ENCODE data around the gene TBX18. TPM values are rescaled to one million over a fixed set of nuclear protein-coding genes. Genes with fewer than 3 reads are reported as not detected.

The TBX18 gene
- total RNA-seq, 5 donors from 2014 or later (not counting 1 experiment from before 2014, with no cell fraction given), result not detected

DNA sequence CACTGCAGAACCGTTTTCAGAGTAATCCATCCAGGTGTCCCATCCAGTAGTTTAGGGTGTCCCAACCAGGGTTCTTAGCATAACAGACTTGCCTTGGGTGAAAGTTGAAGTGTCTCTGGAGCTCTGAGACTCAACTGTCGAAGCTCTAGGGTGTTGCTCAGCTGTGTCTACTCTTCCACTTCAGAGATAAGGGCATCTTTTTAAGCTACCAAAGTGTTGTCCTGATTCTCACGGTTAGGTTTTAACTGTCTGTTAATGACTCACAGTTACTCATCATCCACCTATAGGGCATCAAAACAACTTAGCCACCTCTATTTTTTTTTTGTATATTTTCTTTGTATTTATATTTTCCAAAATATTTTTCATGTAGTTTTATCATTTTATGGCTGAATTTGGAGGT, 36.9 kb upstream of the TBX18 start:
- Histone ChIP-seq H3K36me3 (ENCODE audit: control insufficient read depth in 2 of 2, extremely low read depth in 1 of 2, insufficient read depth in 1 of 2, low read length in 1 of 2) (no peaks in the 10 kb centered on the region), H3K4me3 (ENCODE audit: control insufficient read depth in 1 of 2, extremely low read depth in 1 of 2, low read length in 1 of 2) (no peak overlapping the region), H3K4me1 (ENCODE audit: control insufficient read depth in 1 of 2, extremely low read depth in 1 of 2, insufficient read depth in 2 of 2, low read length in 2 of 2) (no peaks in the 10 kb centered on the region), H3K27ac (ENCODE audit: low read length) (no peak overlapping the region), H3K27me3 (replicated peaks in 1 of 2; ENCODE audit: control insufficient read depth in 2 of 2, extremely low read depth in 1 of 2, insufficient read depth in 2 of 2, low read length in 1 of 2) (no peaks in the 10 kb centered on the region), H3K9me3 (no peaks in the 10 kb centered on the region)
- no peak for ATAC-seq (replicated peaks in 1 of 4)
- Mint-ChIP-seq H3K36me3 (no peaks in the 10 kb centered on the region), H3K27ac (no peak overlapping the region), H3K4me1 (no peaks in the 10 kb centered on the region), H3K4me3 (no peak overlapping the region), H3K9me3 (peaks cover 7 to 18% (median 12%) of the 10 kb centered on the region in 3 donors), H3K27me3 (no peaks in the 10 kb centered on the region)
- WGBS (ENCODE audit: insufficient coverage), result 40% methylated on average over 2 of the region's 3 CpGs
- POLR2A ChIA-PET, result no interaction called here
- DNase-seq, result no peak
- CTCF ChIA-PET, result no interaction called here

DNA sequence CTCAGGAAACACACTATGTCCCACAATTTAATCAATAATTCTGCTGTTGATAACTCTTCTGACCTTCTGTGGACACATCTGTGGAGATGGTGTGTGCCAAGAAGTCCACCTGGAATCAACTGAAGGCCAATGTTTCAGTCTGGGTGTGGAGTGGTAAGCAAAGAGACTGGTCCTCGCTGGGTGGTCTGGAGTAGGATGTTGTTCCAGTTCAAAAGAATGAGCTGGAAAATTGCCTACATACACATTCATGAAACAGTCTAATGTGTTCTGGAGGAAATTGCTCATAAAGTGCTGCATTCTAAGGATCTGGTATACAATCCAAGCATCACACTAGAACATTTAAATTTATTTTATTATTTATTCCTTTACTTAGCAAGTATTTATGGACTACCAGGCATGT, 33.9 kb upstream of the TBX18 start:
- ATAC-seq (replicated peaks in 1 of 4), result no peak
- Histone ChIP-seq H3K4me3 (ENCODE audit: control insufficient read depth in 1 of 2, extremely low read depth in 1 of 2, low read length in 1 of 2) (no peak overlapping the region), H3K27me3 (replicated peaks in 1 of 2; ENCODE audit: control insufficient read depth in 2 of 2, extremely low read depth in 1 of 2, insufficient read depth in 2 of 2, low read length in 1 of 2) (no peaks in the 10 kb centered on the region), H3K4me1 (ENCODE audit: control insufficient read depth in 1 of 2, extremely low read depth in 1 of 2, insufficient read depth in 2 of 2, low read length in 2 of 2) (no peaks in the 10 kb centered on the region), H3K9me3 (no peaks in the 10 kb centered on the region), H3K36me3 (ENCODE audit: control insufficient read depth in 2 of 2, extremely low read depth in 1 of 2, insufficient read depth in 1 of 2, low read length in 1 of 2) (no peaks in the 10 kb centered on the region), H3K27ac (ENCODE audit: low read length) (no peak overlapping the region)
- ChIA-PET POLR2A (no interaction called here), CTCF (no interaction called here)
- no peak for DNase-seq
- no peaks in the 10 kb centered on the region for H3K4me1 Mint-ChIP-seq
- no peak overlapping the region for H3K27ac Mint-ChIP-seq
- no peak overlapping the region for H3K4me3 Mint-ChIP-seq
- H3K27me3 Mint-ChIP-seq, result no peaks in the 10 kb centered on the region
- WGBS (ENCODE audit: insufficient coverage), result no CpG with 5 or more reads among the region's 1 CpG
- peaks cover 7 to 23% (median 20%) of the 10 kb centered on the region in 3 donors for H3K9me3 Mint-ChIP-seq
- no peaks in the 10 kb centered on the region for H3K36me3 Mint-ChIP-seq

DNA sequence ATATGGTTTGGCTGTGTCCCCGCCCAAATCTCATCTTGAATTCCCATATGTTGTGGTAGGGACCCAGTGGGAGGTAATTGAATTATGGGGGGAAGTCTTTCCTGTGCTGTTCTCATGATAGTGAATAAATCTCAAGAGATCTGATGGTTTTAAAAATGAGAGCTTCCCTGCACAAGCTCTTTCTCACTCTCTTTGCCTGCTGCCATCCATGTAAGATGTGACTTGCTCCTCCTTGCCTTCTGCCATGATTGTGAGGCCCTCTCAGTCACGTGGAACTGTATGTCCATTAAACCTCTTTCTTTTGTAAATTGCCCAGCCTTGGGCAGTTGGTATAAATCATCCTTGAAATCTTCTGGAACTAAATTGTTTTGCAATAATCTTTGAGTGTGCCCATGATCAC, 31.9 kb upstream of the TBX18 start:
- Mint-ChIP-seq H3K4me1 (no peaks in the 10 kb centered on the region), H3K27ac (no peak overlapping the region), H3K27me3 (no peaks in the 10 kb centered on the region), H3K36me3 (no peaks in the 10 kb centered on the region), H3K4me3 (no peak overlapping the region), H3K9me3 (peaks cover 9 to 23% (median 20%) of the 10 kb centered on the region in 3 donors)
- Histone ChIP-seq H3K4me3 (ENCODE audit: control insufficient read depth in 1 of 2, extremely low read depth in 1 of 2, low read length in 1 of 2) (no peak overlapping the region), H3K9me3 (no peaks in the 10 kb centered on the region), H3K27me3 (replicated peaks in 1 of 2; ENCODE audit: control insufficient read depth in 2 of 2, extremely low read depth in 1 of 2, insufficient read depth in 2 of 2, low read length in 1 of 2) (no peaks in the 10 kb centered on the region), H3K4me1 (ENCODE audit: control insufficient read depth in 1 of 2, extremely low read depth in 1 of 2, insufficient read depth in 2 of 2, low read length in 2 of 2) (no peaks in the 10 kb centered on the region), H3K27ac (ENCODE audit: low read length) (no peak overlapping the region), H3K36me3 (ENCODE audit: control insufficient read depth in 2 of 2, extremely low read depth in 1 of 2, insufficient read depth in 1 of 2, low read length in 1 of 2) (no peaks in the 10 kb centered on the region)
- no CpG with 5 or more reads among the region's 2 CpGs for WGBS (ENCODE audit: insufficient coverage)
- DNase-seq (no peak), ATAC-seq (replicated peaks in 1 of 4) (no peak)
- POLR2A ChIA-PET, result no interaction called here
- CTCF ChIA-PET, result no interaction called here

DNA sequence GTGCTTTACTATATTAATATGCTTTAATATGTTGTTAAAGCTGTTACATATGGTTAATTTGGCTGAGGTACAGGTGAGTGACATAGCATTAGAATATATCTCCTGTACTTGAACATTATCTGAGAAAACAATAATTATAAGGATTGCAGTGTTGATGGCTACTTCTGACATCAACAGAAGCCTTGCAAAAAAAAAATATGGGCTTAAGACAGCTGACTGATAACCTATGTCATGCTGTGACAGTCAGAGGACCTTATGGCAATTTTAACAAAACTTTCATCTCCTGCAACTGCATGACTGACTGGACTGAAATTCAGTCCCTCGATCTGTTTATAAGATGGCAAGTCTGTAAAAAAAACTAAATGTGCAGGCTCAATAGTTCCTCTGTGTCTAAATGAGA, 27.5 kb upstream of the TBX18 start:
- no CpG with 5 or more reads among the region's 1 CpG for WGBS (ENCODE audit: insufficient coverage)
- Histone ChIP-seq H3K36me3 (ENCODE audit: control insufficient read depth in 2 of 2, extremely low read depth in 1 of 2, insufficient read depth in 1 of 2, low read length in 1 of 2) (no peaks in the 10 kb centered on the region), H3K4me3 (ENCODE audit: control insufficient read depth in 1 of 2, extremely low read depth in 1 of 2, low read length in 1 of 2) (no peak overlapping the region), H3K4me1 (ENCODE audit: control insufficient read depth in 1 of 2, extremely low read depth in 1 of 2, insufficient read depth in 2 of 2, low read length in 2 of 2) (no peaks in the 10 kb centered on the region), H3K9me3 (no peaks in the 10 kb centered on the region), H3K27ac (ENCODE audit: low read length) (no peak overlapping the region), H3K27me3 (replicated peaks in 1 of 2; ENCODE audit: control insufficient read depth in 2 of 2, extremely low read depth in 1 of 2, insufficient read depth in 2 of 2, low read length in 1 of 2) (no peaks in the 10 kb centered on the region)
- no peak overlapping the region for H3K4me3 Mint-ChIP-seq
- H3K4me1 Mint-ChIP-seq, result no peaks in the 10 kb centered on the region
- ChIA-PET POLR2A (no interaction called here), CTCF (no interaction called here)
- no peaks in the 10 kb centered on the region for H3K36me3 Mint-ChIP-seq
- DNase-seq (no peak), ATAC-seq (replicated peaks in 1 of 4) (no peak)
- H3K27ac Mint-ChIP-seq, result no peak overlapping the region
- H3K9me3 Mint-ChIP-seq, result peaks cover 8 to 20% (median 14%) of the 10 kb centered on the region in 3 donors
- H3K27me3 Mint-ChIP-seq, result no peaks in the 10 kb centered on the region

DNA sequence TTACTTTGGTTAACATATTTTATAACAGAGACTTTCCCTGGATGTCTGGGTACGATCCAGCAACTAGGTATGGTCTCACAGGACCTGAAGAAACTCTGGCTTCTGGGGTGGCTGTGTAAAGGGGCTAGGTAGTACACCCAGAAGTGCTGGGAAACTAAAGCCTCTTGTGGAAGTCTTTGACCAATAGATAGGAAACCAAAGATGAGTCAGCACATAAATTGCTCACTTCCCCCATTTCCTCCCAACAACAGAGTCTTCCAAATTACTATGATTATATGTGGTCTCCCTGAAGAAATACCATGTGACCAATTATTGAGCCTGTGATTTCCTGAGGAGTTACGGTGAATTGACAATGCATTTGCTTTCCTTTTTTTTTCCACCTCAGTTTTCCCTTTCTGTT, 26.8 kb upstream of the TBX18 start:
- Mint-ChIP-seq H3K36me3 (no peaks in the 10 kb centered on the region), H3K9me3 (peaks cover 2 to 14% (median 7%) of the 10 kb centered on the region in 3 donors), H3K27ac (no peak overlapping the region), H3K4me3 (no peak overlapping the region), H3K27me3 (no peaks in the 10 kb centered on the region), H3K4me1 (no peaks in the 10 kb centered on the region)
- Histone ChIP-seq H3K4me3 (ENCODE audit: control insufficient read depth in 1 of 2, extremely low read depth in 1 of 2, low read length in 1 of 2) (no peak overlapping the region), H3K27ac (ENCODE audit: low read length) (no peak overlapping the region), H3K36me3 (ENCODE audit: control insufficient read depth in 2 of 2, extremely low read depth in 1 of 2, insufficient read depth in 1 of 2, low read length in 1 of 2) (no peaks in the 10 kb centered on the region), H3K9me3 (no peaks in the 10 kb centered on the region), H3K4me1 (ENCODE audit: control insufficient read depth in 1 of 2, extremely low read depth in 1 of 2, insufficient read depth in 2 of 2, low read length in 2 of 2) (no peaks in the 10 kb centered on the region), H3K27me3 (replicated peaks in 1 of 2; ENCODE audit: control insufficient read depth in 2 of 2, extremely low read depth in 1 of 2, insufficient read depth in 2 of 2, low read length in 1 of 2) (no peaks in the 10 kb centered on the region)
- ChIA-PET POLR2A (no interaction called here), CTCF (no interaction called here)
- ATAC-seq (replicated peaks in 1 of 4), result no peak
- no peak for DNase-seq
- WGBS (ENCODE audit: insufficient coverage), result no CpG with 5 or more reads among the region's 2 CpGs

DNA sequence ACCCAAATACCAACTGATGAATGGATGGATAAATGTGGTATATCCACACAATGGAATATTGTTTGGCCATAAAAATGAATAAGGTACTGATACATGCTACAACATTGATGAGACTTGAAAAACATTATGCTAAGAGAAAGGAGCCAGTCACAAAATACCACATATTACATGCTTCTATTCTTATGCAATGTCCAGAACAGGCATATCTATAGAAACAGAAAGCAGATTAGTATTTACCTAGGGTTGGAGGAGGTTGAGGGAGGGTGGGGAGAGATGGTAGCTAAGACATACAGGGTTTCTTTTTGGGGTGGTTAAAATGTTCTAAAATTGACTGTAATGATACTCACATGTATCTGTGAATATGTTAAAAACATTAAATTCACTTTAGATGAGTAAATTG, 24.8 kb upstream of the TBX18 start:
- Histone ChIP-seq H3K4me3 (ENCODE audit: control insufficient read depth in 1 of 2, extremely low read depth in 1 of 2, low read length in 1 of 2) (no peak overlapping the region), H3K36me3 (ENCODE audit: control insufficient read depth in 2 of 2, extremely low read depth in 1 of 2, insufficient read depth in 1 of 2, low read length in 1 of 2) (no peaks in the 10 kb centered on the region), H3K4me1 (ENCODE audit: control insufficient read depth in 1 of 2, extremely low read depth in 1 of 2, insufficient read depth in 2 of 2, low read length in 2 of 2) (no peaks in the 10 kb centered on the region), H3K27ac (ENCODE audit: low read length) (no peak overlapping the region), H3K27me3 (replicated peaks in 1 of 2; ENCODE audit: control insufficient read depth in 2 of 2, extremely low read depth in 1 of 2, insufficient read depth in 2 of 2, low read length in 1 of 2) (no peaks in the 10 kb centered on the region), H3K9me3 (no peaks in the 10 kb centered on the region)
- no peaks in the 10 kb centered on the region for H3K4me1 Mint-ChIP-seq
- H3K27ac Mint-ChIP-seq, result no peak overlapping the region
- H3K27me3 Mint-ChIP-seq, result no peaks in the 10 kb centered on the region
- ATAC-seq (replicated peaks in 1 of 4) (no peak), DNase-seq (no peak)
- H3K4me3 Mint-ChIP-seq, result no peak overlapping the region
- POLR2A ChIA-PET, result no interaction called here
- H3K36me3 Mint-ChIP-seq, result no peaks in the 10 kb centered on the region
- CTCF ChIA-PET, result no interaction called here
- H3K9me3 Mint-ChIP-seq, result peaks cover 2 to 13% (median 4%) of the 10 kb centered on the region in 3 donors

DNA sequence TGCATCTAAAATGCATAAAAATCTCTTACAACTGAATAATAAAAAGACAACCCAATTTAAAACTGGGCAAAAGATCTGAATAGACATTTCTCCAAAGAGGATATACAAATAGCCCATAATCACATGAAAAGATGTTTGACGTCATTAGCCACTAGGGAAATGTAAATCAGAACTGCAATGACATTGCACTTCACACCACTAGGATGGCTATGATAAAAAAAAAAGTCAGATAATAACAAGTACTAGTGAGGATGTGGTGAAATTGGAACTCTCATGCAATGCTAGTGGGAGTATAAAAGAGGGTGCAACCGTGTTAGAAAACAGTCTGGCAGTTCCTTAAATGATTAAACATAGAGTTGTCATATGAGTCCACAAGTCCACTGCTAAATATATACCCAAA, 24.3 kb upstream of the TBX18 start:
- Mint-ChIP-seq H3K36me3 (no peaks in the 10 kb centered on the region), H3K4me1 (no peaks in the 10 kb centered on the region), H3K4me3 (no peak overlapping the region), H3K27me3 (no peaks in the 10 kb centered on the region), H3K9me3 (peaks cover 2 to 10% (median 2%) of the 10 kb centered on the region in 3 donors), H3K27ac (no peak overlapping the region)
- no peak overlapping the region for H3K4me3 ChIP-seq (ENCODE audit: control insufficient read depth in 1 of 2, extremely low read depth in 1 of 2, low read length in 1 of 2)
- H3K4me1 ChIP-seq (ENCODE audit: control insufficient read depth in 1 of 2, extremely low read depth in 1 of 2, insufficient read depth in 2 of 2, low read length in 2 of 2), result no peaks in the 10 kb centered on the region
- no peak overlapping the region for H3K27ac ChIP-seq (ENCODE audit: low read length)
- POLR2A ChIA-PET, result no interaction called here
- H3K27me3 ChIP-seq (replicated peaks in 1 of 2; ENCODE audit: control insufficient read depth in 2 of 2, extremely low read depth in 1 of 2, insufficient read depth in 2 of 2, low read length in 1 of 2), result no peaks in the 10 kb centered on the region
- H3K36me3 ChIP-seq (ENCODE audit: control insufficient read depth in 2 of 2, extremely low read depth in 1 of 2, insufficient read depth in 1 of 2, low read length in 1 of 2), result no peaks in the 10 kb centered on the region
- no CpG with 5 or more reads among the region's 2 CpGs for WGBS (ENCODE audit: insufficient coverage)
- no peak for DNase-seq
- H3K9me3 ChIP-seq, result no peaks in the 10 kb centered on the region
- CTCF ChIA-PET, result no interaction called here
- no peak for ATAC-seq (replicated peaks in 1 of 4)
